Measurements from ENCODE around the gene SORT1. TPM values are rescaled to one million over a fixed set of nuclear protein-coding genes. Genes with fewer than 3 reads are reported as not detected.

SORT1 gene
- total RNA-seq, 4 donors from 2014 or later = 145 to 199 (median 189) TPM

- Histone ChIP-seq H3K4me1 (peaks cover 0 to 61% (median 27%) of the 10 kb centered on the region in 4 donors), H3K27me3 (no peaks in the 10 kb centered on the region), H3K36me3 (peaks cover 0 to 3% (median 0%) of the 10 kb centered on the region in 3 donors), H3K4me3 (no peak overlapping the region), H3K27ac (peak overlapping the region in 3 of 4 donors; percentile 58 to 90 (median 88)), H3K9me3 (no peaks in the 10 kb centered on the region)
- DNase-seq (ENCODE audit: low spot score in 2 of 2) = no peak
- WGBS, 2 donors = 92 to 95% methylated on average over 6 of the region's 6 CpGs
- TF ChIP-seq CTCF (IDR thresholded peaks at IDR 0.05) (no peak), POLR2A (IDR thresholded peaks at IDR 0.05) (no peak), EP300 (IDR thresholded peaks at IDR 0.05) (no peak)
Measured at GRCh38 chr1:109372281-109372680, 25.4 kb downstream of the SORT1 start.

GRCh38 chr1:109371341-109371739 lies 26.4 kb downstream of the SORT1 start:
- H3K36me3 ChIP-seq = peaks cover 5 to 13% (median 7%) of the 10 kb centered on the region in 3 donors
- peak overlapping the region; percentile 58 to 90 (median 80) for H3K27ac ChIP-seq
- no peak overlapping the region for H3K4me3 ChIP-seq
- peak in 1 of 2 donors; percentile 41 for DNase-seq (ENCODE audit: low spot score in 2 of 2)
- peaks cover 0 to 61% (median 27%) of the 10 kb centered on the region in 4 donors for H3K4me1 ChIP-seq
- no peaks in the 10 kb centered on the region for H3K9me3 ChIP-seq
- H3K27me3 ChIP-seq = no peaks in the 10 kb centered on the region
- TF ChIP-seq EP300 (IDR thresholded peaks at IDR 0.05) (peak in 1 of 2 donors; percentile 79), POLR2A (IDR thresholded peaks at IDR 0.05) (no peak)
- 19 to 32% methylated on average over 4 of the region's 4 CpGs for WGBS, 2 donors

GRCh38 chr1:109370712-109371340 lies 26.9 kb downstream of the SORT1 start:
- Histone ChIP-seq H3K36me3 (peaks cover 5 to 17% (median 7%) of the 10 kb centered on the region in 3 donors), H3K27me3 (no peaks in the 10 kb centered on the region), H3K4me1 (peaks cover 0 to 61% (median 27%) of the 10 kb centered on the region in 4 donors), H3K27ac (peak overlapping the region; percentile 58 to 90 (median 80)), H3K4me3 (peak overlapping the region in 1 of 4 donors; percentile 3), H3K9me3 (no peaks in the 10 kb centered on the region)
- 11 to 30% methylated on average over 7 of the region's 7 CpGs for WGBS, 2 donors
- DNase-seq (ENCODE audit: low spot score in 2 of 2) = peak in 1 of 2 donors; percentile 32
- TF ChIP-seq EP300 (IDR thresholded peaks at IDR 0.05) (peak; percentile 61 to 79), CTCF (IDR thresholded peaks at IDR 0.05) (no peak), POLR2A (IDR thresholded peaks at IDR 0.05) (peak in 1 of 2 donors; percentile 21)

- H3K36me3 ChIP-seq = peaks cover 5 to 25% (median 7%) of the 10 kb centered on the region in 3 donors
- peak overlapping the region; percentile 58 to 90 (median 80) for H3K27ac ChIP-seq
- no peaks in the 10 kb centered on the region for H3K9me3 ChIP-seq
- H3K4me1 ChIP-seq = peaks cover 0 to 57% (median 27%) of the 10 kb centered on the region in 4 donors
- DNase-seq (ENCODE audit: low spot score in 2 of 2) = peak in 1 of 2 donors; percentile 29
- TF ChIP-seq EP300 (IDR thresholded peaks at IDR 0.05) (peak in 1 of 2 donors; percentile 10), POLR2A (IDR thresholded peaks at IDR 0.05) (no peak)
- no peaks in the 10 kb centered on the region for H3K27me3 ChIP-seq
- no peak overlapping the region for H3K4me3 ChIP-seq
- WGBS, 2 donors = 87 to 88% methylated on average over 6 of the region's 6 CpGs
Measured at GRCh38 chr1:109369167-109369746, 28.5 kb downstream of the SORT1 start.

GRCh38 chr1:109368464-109368863 lies 29.3 kb downstream of the SORT1 start:
- Histone ChIP-seq H3K9me3 (no peaks in the 10 kb centered on the region), H3K4me1 (peaks cover 0 to 51% (median 27%) of the 10 kb centered on the region in 4 donors), H3K36me3 (peaks cover 7 to 25% (median 8%) of the 10 kb centered on the region in 3 donors), H3K4me3 (no peak overlapping the region), H3K27me3 (no peaks in the 10 kb centered on the region), H3K27ac (peak overlapping the region in 3 of 4 donors; percentile 58 to 90 (median 88))
- no peak for TF ChIP-seq EP300 (IDR thresholded peaks at IDR 0.05)
- TF ChIP-seq CTCF (IDR thresholded peaks at IDR 0.05) = no peak
- no peak for TF ChIP-seq POLR2A (IDR thresholded peaks at IDR 0.05)
- DNase-seq (ENCODE audit: low spot score in 2 of 2) = no peak
- 80 to 82% methylated on average over 1 of the region's 1 CpG for WGBS, 2 donors

GRCh38 chr1:109367626-109368025 lies 30.1 kb downstream of the SORT1 start:
- Histone ChIP-seq H3K27me3 (no peaks in the 10 kb centered on the region), H3K9me3 (no peaks in the 10 kb centered on the region), H3K36me3 (peaks cover 7 to 25% (median 9%) of the 10 kb centered on the region in 3 donors), H3K4me1 (peaks cover 0 to 44% (median 25%) of the 10 kb centered on the region in 4 donors), H3K4me3 (no peak overlapping the region), H3K27ac (peak overlapping the region in 1 of 4 donors; percentile 90)
- TF ChIP-seq POLR2A (IDR thresholded peaks at IDR 0.05) (no peak), EP300 (IDR thresholded peaks at IDR 0.05) (no peak), CTCF (IDR thresholded peaks at IDR 0.05) (no peak)
- WGBS, 2 donors = 87 to 88% methylated on average over 3 of the region's 3 CpGs
- no peak for DNase-seq (ENCODE audit: low spot score in 2 of 2)
